CD1c-positive myeloid dendritic cell (primary cell): ENCODE data around the gene SH3RF3.
"Not testable (repeated sequence)": the region's sequence is repeated elsewhere in the genome, so short reads cannot be mapped to it uniquely, and the experiment has no call there.

Source experiments
- DNase-seq: peaks from one replicate; pipeline ENCODE4 v3.0.0-alpha.2; 2016; ENCODE audit errors: extremely low spot score

Gene SH3RF3

GRCh38 chr2:109117780-109118179, 11.2 kb upstream of the SH3RF3 start:
- DNase-seq = no peak

GRCh38 chr2:109118321-109118720, 10.7 kb upstream of the SH3RF3 start:
- no peak for DNase-seq

DNA sequence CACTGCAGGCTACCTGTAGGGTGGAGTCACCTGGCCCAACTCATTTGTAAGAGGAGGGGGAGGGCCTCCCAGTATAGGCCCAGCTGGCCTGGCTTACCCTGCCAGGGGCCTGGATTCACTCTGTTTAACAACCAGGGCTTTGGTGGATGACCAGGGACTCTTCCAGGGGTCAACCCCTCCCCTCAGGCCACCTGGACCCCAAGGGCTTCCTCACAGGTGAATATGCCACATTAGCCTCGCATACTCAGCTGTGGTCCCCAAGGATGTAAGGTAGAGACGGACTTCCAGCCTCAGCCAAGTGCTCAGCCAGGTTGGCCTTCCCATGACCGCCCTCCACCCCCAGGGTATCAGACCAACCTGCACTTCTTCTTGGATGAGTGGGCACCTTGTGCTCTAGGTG, 8.8 kb upstream of the SH3RF3 start:
- DNase-seq = no peak

- DNase-seq = not testable (repeated sequence)
Measured at GRCh38 chr2:109120686-109121085, 8.3 kb upstream of the SH3RF3 start.

GRCh38 chr2:109123586-109124201, 5.3 kb upstream of the SH3RF3 start:
- DNase-seq = no peak

- DNase-seq = no peak
Measured at GRCh38 chr2:109124982-109125592, 3.9 kb upstream of the SH3RF3 start.

DNA sequence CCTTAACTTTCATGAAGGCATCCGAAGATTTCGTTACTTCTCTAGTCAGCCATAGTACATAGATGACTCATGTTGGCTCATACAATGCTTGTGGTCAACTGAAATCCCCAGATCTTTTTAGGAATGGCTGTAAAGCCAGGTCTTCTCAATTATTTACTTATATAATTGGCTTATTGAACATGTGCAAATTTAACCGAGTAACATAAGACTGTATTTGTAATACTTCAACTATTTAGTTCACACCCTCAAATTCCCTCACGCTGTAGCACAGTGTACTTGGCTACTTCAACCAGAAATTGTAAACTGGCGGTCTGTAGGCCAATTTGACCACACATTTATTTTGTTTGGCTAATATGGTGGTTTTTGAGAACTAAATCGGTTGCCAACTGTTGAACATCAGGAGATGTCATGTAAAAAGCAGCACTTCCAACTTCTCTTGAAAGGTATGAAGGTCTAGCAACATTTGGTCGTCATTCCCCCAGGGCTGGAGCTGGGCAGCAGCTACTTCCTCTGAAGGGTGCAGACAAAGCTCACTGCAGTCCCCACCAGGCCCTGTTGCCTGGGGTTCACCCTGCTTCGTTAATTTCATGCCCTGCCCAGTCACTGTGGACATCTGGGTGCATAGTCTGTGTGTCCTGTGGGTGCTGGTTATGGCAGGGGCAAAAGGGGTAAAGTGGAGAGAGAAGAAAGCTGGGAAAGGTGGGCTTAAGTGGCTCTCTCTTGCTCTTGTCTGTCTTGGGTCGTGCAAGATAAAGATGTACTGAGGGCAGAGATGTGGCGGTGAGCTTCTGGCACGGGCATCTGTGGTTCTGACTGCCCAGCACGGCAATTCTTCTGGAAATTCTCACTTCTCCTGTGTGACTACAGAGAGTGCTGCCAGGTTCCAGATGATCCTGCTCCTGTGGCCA, 3.2 kb upstream of the SH3RF3 start:
- no peak for DNase-seq

GRCh38 chr2:109126501-109126860, 2.5 kb upstream of the SH3RF3 start:
- DNase-seq = no peak

- no peak for DNase-seq
Measured at GRCh38 chr2:109127556-109127955, 1.4 kb upstream of the SH3RF3 start.

- peak; percentile 70 for DNase-seq
Measured at GRCh38 chr2:109128048-109128615, 873 bp upstream of the SH3RF3 start.

DNA sequence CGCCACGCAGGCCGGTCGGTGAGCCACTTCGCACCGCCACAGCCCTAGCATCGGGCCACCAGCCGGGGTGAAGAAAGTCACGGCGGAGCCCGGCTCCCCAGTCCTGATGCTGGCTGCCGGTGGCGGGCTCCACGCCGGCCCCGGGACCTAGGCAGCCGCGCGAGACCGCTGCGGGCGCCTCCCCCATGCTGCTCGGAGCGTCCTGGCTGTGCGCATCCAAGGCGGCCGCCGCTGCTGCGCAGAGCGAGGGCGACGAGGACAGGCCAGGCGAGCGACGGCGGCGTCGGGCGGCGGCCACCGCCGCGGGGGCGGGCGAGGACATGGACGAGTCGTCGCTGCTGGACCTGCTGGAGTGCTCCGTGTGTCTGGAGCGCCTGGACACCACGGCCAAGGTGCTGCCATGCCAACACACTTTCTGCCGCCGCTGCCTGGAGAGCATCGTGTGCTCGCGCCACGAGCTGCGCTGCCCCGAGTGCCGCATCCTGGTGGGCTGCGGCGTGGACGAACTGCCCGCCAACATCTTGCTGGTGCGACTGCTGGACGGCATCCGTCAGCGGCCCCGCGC, 433 bp downstream of the SH3RF3 start:
- peak; percentile 20 for DNase-seq

DNA sequence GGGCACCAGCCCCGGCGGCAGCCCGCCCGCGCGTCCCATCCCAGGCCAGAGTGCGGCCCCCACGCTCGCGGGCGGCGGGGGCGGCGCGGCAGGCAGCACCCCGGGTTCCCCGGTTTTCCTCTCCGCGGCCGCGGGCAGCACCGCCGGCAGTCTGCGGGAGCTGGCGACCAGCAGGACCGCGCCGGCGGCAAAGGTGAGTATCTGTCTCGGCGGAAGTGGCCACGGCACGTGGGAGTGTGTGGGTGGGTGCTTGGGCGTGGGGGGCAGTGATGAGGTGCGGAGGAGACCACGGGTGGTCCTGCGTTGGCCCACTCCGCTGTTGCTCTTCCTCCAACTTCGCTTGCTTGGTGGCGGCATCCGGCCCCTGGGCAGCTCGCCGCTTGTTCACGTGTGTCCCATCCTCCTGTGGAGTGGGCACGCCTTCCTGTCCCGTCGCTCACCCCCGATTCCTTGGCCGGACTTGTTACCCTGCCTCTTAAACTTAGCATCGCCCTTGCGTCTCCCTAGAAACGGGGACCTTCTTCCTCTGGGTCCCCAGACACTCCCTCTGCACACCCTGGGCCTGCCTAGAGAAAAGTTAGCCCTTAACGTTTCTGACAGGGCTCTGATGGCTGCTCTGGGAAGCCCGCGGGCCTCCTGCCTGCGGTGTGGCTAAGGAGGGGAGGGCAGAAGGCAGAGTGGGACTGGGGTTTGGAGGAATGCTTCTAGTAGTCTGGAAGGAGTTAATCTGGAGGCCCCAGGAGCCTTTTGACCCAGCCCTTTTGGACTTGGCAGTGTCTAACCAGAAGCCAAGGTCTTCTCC, 1.1 kb downstream of the SH3RF3 start:
- DNase-seq = no peak

GRCh38 chr2:109130723-109130995, 1.7 kb downstream of the SH3RF3 start:
- DNase-seq = no peak

GRCh38 chr2:109131777-109132176, 2.8 kb downstream of the SH3RF3 start:
- DNase-seq = no peak

GRCh38 chr2:109132626-109133025, 3.6 kb downstream of the SH3RF3 start:
- no peak for DNase-seq

DNA sequence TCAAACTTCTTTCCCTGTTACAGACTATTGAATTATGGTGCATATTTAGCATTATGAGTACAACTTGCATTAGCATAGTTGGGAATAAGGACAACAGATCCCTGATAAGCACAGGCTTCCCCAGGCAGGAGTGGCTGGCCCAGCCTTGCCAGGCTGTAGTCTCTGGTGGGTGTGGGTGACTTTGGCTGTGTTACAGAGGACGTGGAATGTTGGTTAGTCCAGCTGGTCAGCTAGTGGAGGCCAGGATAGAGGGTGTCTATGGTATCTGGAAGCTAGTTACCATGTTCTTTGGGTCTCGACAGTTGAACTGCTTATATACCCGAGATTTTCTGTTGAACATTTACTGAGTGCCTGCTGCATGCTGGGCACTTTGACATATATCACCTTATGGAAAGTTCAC, 4.7 kb downstream of the SH3RF3 start:
- DNase-seq = no peak

GRCh38 chr2:109134741-109135358, 5.8 kb downstream of the SH3RF3 start:
- DNase-seq = no peak

DNA sequence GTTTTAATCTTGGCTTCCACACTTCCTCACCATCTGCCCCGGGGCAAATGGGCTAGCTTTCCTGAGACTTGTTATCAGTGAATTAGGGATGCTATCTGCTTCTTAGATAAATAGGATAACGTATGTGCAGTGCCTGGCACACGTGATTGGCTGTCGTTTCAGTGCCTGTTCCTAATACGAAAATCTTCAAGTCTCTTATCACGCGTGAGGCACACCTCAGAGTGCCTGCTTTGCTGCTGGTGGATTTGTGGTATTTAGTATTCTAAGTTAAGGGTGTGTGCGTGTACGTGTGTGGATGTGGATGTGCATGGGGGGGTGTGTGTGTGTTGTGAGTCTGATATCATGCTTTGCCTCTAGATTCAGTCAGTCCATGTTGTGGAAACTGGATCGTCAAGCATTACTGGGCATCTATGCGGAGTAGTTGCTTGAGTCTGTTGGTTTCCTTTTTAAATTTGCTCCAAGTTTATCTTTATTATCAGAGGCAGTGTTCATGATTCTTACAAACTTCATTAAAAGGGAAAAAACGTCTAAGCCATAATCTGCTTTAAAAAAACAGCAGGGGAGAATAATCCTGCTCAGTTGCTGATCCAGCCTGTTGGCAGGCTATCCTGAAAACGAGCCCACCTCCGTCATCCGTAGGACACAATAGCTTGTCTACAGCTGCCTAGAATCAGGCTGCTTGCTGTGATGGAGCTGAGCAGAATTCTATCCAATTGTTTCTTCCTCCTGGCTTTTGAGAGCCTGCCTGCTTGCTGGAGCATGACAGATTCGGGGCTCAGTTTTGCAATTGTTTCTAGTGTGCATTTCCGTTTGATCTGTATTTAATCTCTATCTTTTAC, 6.6 kb downstream of the SH3RF3 start:
- DNase-seq = no peak

DNA sequence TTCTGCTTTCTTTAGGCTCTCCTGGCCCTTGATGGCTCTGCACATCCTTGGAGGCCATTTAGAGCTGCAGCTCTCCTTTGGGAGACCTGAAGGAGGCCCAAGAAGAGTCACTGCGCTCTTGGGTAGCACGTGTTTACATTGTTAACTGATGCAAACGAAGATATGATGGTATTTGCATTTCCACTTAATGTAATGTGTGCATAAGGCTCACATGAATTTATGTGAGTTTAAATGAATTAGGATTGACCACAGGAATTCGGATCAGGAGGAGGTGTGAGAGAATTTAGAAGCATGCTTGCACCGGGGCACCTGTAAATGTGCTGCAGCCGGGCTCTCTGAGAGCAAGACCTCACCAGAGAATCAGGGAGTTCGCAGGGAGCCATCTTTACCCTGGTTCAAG, 7.5 kb downstream of the SH3RF3 start:
- DNase-seq = no peak

DNA sequence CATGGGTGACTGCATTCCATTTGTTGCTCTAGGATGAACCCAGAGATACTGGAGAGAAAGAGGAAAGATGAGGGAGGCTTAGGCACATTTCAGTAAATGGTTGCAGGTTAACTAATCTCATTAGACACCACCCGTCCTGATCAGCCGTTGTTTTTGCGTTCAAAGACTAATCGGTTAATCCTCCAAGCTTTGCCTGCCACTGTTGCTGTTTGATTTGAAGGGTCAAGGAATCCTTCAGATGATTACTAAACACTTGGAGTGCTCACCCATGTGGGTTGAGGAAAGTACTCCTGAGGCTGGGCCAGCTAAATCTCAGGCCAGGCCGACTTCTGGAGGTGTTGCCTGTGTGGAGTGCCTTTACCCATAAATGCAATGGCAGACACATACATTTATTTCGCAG, 8.6 kb downstream of the SH3RF3 start:
- DNase-seq = no peak
